Activated CD8-positive, alpha-beta memory T cell treated with anti-CD3 and anti-CD28 coated beads, Interleukin-2, amount 50 U/mL, for 24 hours (primary cell): ENCODE data around the gene NME8.
"Not testable (repeated sequence)": the region's sequence is repeated elsewhere in the genome, so short reads cannot be mapped to it uniquely, and the experiment has no call there.

ENCODE experiments used
- DNase-seq: peaks from one replicate; pipeline ENCODE4 v3.0.0-alpha.2; 2020; ENCODE audit errors: extremely low read depth

NME8 gene

GRCh38 chr7:37848297-37848696 lies at the start of gene NME8:
Gene NME8, plus strand, starts transcription at chr7:37848597. Its CDS starts 1,670 bp downstream, at chr7:37850267.
- no peak for DNase-seq

- no peak for DNase-seq
These were observed 42.2 kb upstream of the NME8 start for GRCh38 chr7:37806152-37806551.

- DNase-seq, result not testable (repeated sequence)
These were observed 36.2 kb upstream of the NME8 start for GRCh38 chr7:37812161-37812580.

- no peak for DNase-seq
These were observed 32.6 kb upstream of the NME8 start for GRCh38 chr7:37815671-37816371.

- no peak for DNase-seq
These were observed 31.3 kb upstream of the NME8 start for GRCh38 chr7:37816922-37817590.

GRCh38 chr7:37817591-37817960 lies 30.8 kb upstream of the NME8 start:
- DNase-seq, result no peak

- no peak for DNase-seq
These were observed 30.2 kb upstream of the NME8 start for GRCh38 chr7:37817996-37818720.

- DNase-seq, result no peak
These were observed 27.5 kb upstream of the NME8 start for GRCh38 chr7:37820708-37821468.

GRCh38 chr7:37822946-37823345 lies 25.5 kb upstream of the NME8 start:
- DNase-seq, result no peak

GRCh38 chr7:37823557-37823956 lies 24.8 kb upstream of the NME8 start:
- no peak for DNase-seq

- no peak for DNase-seq
These were observed 23.4 kb upstream of the NME8 start for GRCh38 chr7:37825038-37825437.

- DNase-seq, result no peak
These were observed 21.6 kb upstream of the NME8 start for GRCh38 chr7:37826825-37827224.

- no peak for DNase-seq
These were observed 17.2 kb upstream of the NME8 start for GRCh38 chr7:37831244-37831643.

- no peak for DNase-seq
These were observed 16.2 kb upstream of the NME8 start for GRCh38 chr7:37832194-37832593.

- no peak for DNase-seq
These were observed 15.1 kb upstream of the NME8 start for GRCh38 chr7:37833107-37833817.

- DNase-seq, result no peak
These were observed 14.6 kb upstream of the NME8 start for GRCh38 chr7:37833818-37834146.

GRCh38 chr7:37853468-37853867 lies 5.1 kb downstream of the NME8 start:
- DNase-seq, result no peak

- no peak for DNase-seq
These were observed 33.7 kb downstream of the NME8 start for GRCh38 chr7:37882086-37882485.

- no peak for DNase-seq
These were observed 45.0 kb downstream of the NME8 start for GRCh38 chr7:37893359-37893758.

- no peak for DNase-seq
These were observed 46.3 kb downstream of the NME8 start for GRCh38 chr7:37894671-37895070.

GRCh38 chr7:37899712-37900247 lies 51.4 kb downstream of the NME8 start:
- no peak for DNase-seq
